Measurements from ENCODE around the gene SEC23B. TPM values are rescaled to one million over a fixed set of nuclear protein-coding genes. Genes with fewer than 3 reads are reported as not detected.

The SEC23B gene
- total RNA-seq, 2 experiments from 2014 or later, result 99.0 to 101 TPM

- POLR2A ChIA-PET, result no interaction called here
- CTCF ChIA-PET, result no interaction called here
Observed at GRCh38 chr20:18571009-18571408, 63.3 kb downstream of the SEC23B start.

GRCh38 chr20:18571578-18571977 lies 63.8 kb downstream of the SEC23B start:
- CTCF ChIA-PET, result no interaction called here
- POLR2A ChIA-PET, result no interaction called here

GRCh38 chr20:18577942-18578341 lies 70.2 kb downstream of the SEC23B start:
- POLR2A ChIA-PET, result no interaction called here
- CTCF ChIA-PET, result no interaction called here

- POLR2A ChIA-PET, result no interaction called here
- CTCF ChIA-PET, result no interaction called here
Observed at GRCh38 chr20:18578581-18578980, 70.8 kb downstream of the SEC23B start.

GRCh38 chr20:18580012-18580411 lies 72.3 kb downstream of the SEC23B start:
- POLR2A ChIA-PET, result no interaction called here
- CTCF ChIA-PET, result no interaction called here

- ChIA-PET POLR2A (no interaction called here), CTCF (interaction anchor here (0.6 kb wide), 1 partner anchor 38 kb away, joined by 5 read pairs; no protein-coding TSS in a partner anchor)
Observed at GRCh38 chr20:18585134-18585533, 77.4 kb downstream of the SEC23B start.

GRCh38 chr20:18587665-18588573 lies 80.2 kb downstream of the SEC23B start, which contains the start of gene DTD1:
Gene DTD1, plus strand, starts transcription at chr20:18588054. Its CDS starts 19 bp downstream, at chr20:18588073.
- CTCF ChIA-PET, result no interaction called here

GRCh38 chr20:18588574-18588933 lies 80.8 kb downstream of the SEC23B start:
- ChIA-PET POLR2A (interaction anchor here (0.9 kb wide), 2 partner anchors 45 to 205 kb away, joined by 3 to 6 read pairs; no protein-coding TSS in a partner anchor), CTCF (no interaction called here)

More at GRCh38 chr20:18587665-18588573, 80.2 kb downstream of the SEC23B start, which contains the start of gene DTD1:
- POLR2A ChIA-PET, result interaction anchor here (0.9 kb wide), 2 partner anchors 44 to 206 kb away, joined by 3 to 6 read pairs; no protein-coding TSS in a partner anchor

- ChIA-PET CTCF (interaction anchor here (0.6 kb wide), 1 partner anchor 112 kb away, joined by 4 read pairs; no protein-coding TSS in a partner anchor), POLR2A (no interaction called here)
Observed at GRCh38 chr20:18589941-18590674, 82.4 kb downstream of the SEC23B start.

- ChIA-PET POLR2A (no interaction called here), CTCF (interaction anchor here (1.2 kb wide), 1 partner anchor 36 kb away, joined by 4 read pairs; no protein-coding TSS in a partner anchor)
Observed at GRCh38 chr20:18596270-18596669, 88.5 kb downstream of the SEC23B start.

- CTCF ChIA-PET, result interaction anchor here (0.7 kb wide), 1 partner anchor 159 kb away, joined by 3 read pairs; no protein-coding TSS in a partner anchor
- POLR2A ChIA-PET, result no interaction called here
Observed at GRCh38 chr20:18609741-18610140, 102.0 kb downstream of the SEC23B start.

Other genes starting within 250 kb of the SEC23B start
- gene ZNF133, start 219.4 kb upstream of the SEC23B start, total RNA-seq, result 1 to 10 TPM; 6.2 to 7.8 TPM
- gene DZANK1, start 40.9 kb upstream of the SEC23B start, total RNA-seq, result 1 to 10 TPM; 2.1 to 2.5 TPM
- gene POLR3F, start 40.5 kb upstream of the SEC23B start, total RNA-seq, result 10 to 100 TPM; 16.0 to 16.6 TPM
- gene RBBP9, start 10.7 kb upstream of the SEC23B start, total RNA-seq, result 10 to 100 TPM; 16.9 to 18.1 TPM
- gene SMIM26, start 59.5 kb downstream of the SEC23B start, total RNA-seq, result 10 to 100 TPM; 43.9 to 54.2 TPM
- 10 to 100 TPM; 59.2 to 62.6 TPM for gene DTD1, start 80.1 kb downstream of the SEC23B start, total RNA-seq